Measurements from ENCODE around the gene COL1A1.

DNA sequence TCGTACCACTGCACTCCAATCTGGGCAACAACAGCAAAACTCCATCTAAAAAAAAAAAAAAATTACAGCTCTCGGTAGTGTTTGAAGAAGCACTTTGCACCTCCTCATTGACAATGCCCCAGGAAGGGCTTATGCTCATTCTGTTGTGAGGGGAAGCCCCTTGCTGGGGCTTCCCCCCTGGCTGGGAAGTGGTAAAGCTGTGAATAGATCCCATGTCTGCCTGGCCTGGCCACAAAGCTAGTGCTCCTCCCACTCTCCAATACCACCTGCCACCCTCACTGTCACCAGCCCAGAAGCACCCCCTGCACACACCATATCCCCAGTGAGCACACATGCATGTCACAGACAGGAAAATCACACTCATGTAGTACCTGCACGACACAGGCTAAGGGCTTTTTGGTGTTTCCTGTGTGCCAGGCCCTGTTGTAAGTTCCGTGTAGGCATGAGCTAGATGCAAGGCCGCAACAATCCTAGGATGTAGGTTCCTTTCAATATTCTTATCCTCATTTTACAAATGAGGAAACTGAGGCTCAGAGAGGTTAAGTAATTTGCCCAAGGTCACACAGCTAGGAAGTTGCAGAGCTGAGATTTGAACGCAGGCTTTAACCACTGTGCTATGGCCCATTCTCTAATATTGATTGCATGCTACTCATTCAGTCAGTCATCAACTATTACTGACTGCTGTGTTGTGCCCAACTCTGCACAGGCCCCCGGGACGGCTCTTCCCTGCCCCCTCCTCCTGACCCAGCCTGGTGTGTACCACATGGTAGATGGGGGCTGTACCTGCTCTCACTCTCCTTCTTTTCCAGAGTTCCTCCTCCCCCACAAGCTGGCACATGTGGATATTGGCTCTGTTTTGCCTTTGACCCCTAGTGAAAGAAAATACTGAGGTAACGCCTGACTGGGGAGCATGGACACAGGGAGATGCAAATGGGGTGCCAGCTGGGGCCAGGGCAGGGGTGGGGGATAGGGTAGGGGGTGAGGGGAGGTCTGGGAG is 11.9 kb upstream of the COL1A1 start:
- TF ChIP-seq, protein P1, sequence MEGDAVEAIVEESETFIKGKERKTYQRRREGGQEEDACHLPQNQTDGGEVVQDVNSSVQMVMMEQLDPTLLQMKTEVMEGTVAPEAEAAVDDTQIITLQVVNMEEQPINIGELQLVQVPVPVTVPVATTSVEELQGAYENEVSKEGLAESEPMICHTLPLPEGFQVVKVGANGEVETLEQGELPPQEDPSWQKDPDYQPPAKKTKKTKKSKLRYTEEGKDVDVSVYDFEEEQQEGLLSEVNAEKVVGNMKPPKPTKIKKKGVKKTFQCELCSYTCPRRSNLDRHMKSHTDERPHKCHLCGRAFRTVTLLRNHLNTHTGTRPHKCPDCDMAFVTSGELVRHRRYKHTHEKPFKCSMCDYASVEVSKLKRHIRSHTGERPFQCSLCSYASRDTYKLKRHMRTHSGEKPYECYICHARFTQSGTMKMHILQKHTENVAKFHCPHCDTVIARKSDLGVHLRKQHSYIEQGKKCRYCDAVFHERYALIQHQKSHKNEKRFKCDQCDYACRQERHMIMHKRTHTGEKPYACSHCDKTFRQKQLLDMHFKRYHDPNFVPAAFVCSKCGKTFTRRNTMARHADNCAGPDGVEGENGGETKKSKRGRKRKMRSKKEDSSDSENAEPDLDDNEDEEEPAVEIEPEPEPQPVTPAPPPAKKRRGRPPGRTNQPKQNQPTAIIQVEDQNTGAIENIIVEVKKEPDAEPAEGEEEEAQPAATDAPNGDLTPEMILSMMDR (IDR thresholded peaks at IDR 0.05; ENCODE audit: low read length): no peak; the same call in 1 of the 2 replicates
- TF ChIP-seq EZH2phosphoT487 (IDR thresholded peaks at IDR 0.05; ENCODE audit: low read length): no peak
